Fibroblast of the conjunctiva (primary cell): ENCODE measurements around the gene GNPAT.

Experiments
- DNase-seq: peaks from one replicate; pipeline ENCODE4 v3.0.0-alpha.2; 2010; ENCODE audit warnings: low read depth

The GNPAT gene

GRCh38 chr1:231213831-231214573, 27.0 kb upstream of the GNPAT start:
- no peak for DNase-seq

- no peak for DNase-seq
Measured at GRCh38 chr1:231214918-231215680, 25.9 kb upstream of the GNPAT start.

GRCh38 chr1:231215681-231216385, 25.2 kb upstream of the GNPAT start:
- DNase-seq, result no peak

- no peak for DNase-seq
Measured at GRCh38 chr1:231216498-231216897, 24.5 kb upstream of the GNPAT start.

- no peak for DNase-seq
Measured at GRCh38 chr1:231217056-231217455, 24.0 kb upstream of the GNPAT start.

GRCh38 chr1:231218078-231218477, 22.9 kb upstream of the GNPAT start:
- no peak for DNase-seq

- no peak for DNase-seq
Measured at GRCh38 chr1:231219422-231220401, 21.3 kb upstream of the GNPAT start.

GRCh38 chr1:231220801-231221200, 20.2 kb upstream of the GNPAT start:
- no peak for DNase-seq

GRCh38 chr1:231226156-231226555, 14.9 kb upstream of the GNPAT start:
- DNase-seq, result no peak

- DNase-seq, result no peak
Measured at GRCh38 chr1:231231511-231231910, 9.5 kb upstream of the GNPAT start.

GRCh38 chr1:231232870-231233734, 7.9 kb upstream of the GNPAT start:
- DNase-seq, result no peak

- DNase-seq, result no peak
Measured at GRCh38 chr1:231233735-231234417, 7.1 kb upstream of the GNPAT start.

- DNase-seq, result no peak
Measured at GRCh38 chr1:231234506-231234905, 6.5 kb upstream of the GNPAT start.

- DNase-seq, result no peak
Measured at GRCh38 chr1:231235526-231236207, 5.3 kb upstream of the GNPAT start.

- DNase-seq, result no peak
Measured at GRCh38 chr1:231236208-231236591, 4.8 kb upstream of the GNPAT start.

GRCh38 chr1:231236938-231237337, 4.1 kb upstream of the GNPAT start:
- no peak for DNase-seq

GRCh38 chr1:231238298-231238697, 2.7 kb upstream of the GNPAT start:
- no peak for DNase-seq

GRCh38 chr1:231240531-231240882, 505 bp upstream of the GNPAT start:
- no peak for DNase-seq

- DNase-seq, result no peak
Measured at GRCh38 chr1:231241750-231242149, 738 bp downstream of the GNPAT start.
